Cardiac septum (tissue), 1 donor: ENCODE measurements around the gene CRYL1. TPM values are rescaled to one million over a fixed set of nuclear protein-coding genes. Genes with fewer than 3 reads are reported as not detected.

Experiments used
- DNase-seq: peaks from one replicate; pipeline ENCODE4 v3.0.0-alpha.2; 2020; ENCODE audit warnings: low spot score
- intact Hi-C: fragments of 100-400 bp; cut with DNase I; formaldehyde crosslinking; loops from one replicate; pipeline ENCODE4 v1.14.0; 2022
- total RNA-seq: library from RNA; stranded (reverse); fragmentation: NEBNext Ultra II Directional; extraction: Animal tissue kit (Norgen Biotek cat#: 25700); gene quantifications from one replicate; pipeline ENCODE4 v1.2.1, GENCODE V29; 2021
- donor health status: DM: no; HTN: no; CAD: no.

Gene CRYL1
- total RNA-seq, 1 donor from 2014 or later, result 20.6 TPM

DNA sequence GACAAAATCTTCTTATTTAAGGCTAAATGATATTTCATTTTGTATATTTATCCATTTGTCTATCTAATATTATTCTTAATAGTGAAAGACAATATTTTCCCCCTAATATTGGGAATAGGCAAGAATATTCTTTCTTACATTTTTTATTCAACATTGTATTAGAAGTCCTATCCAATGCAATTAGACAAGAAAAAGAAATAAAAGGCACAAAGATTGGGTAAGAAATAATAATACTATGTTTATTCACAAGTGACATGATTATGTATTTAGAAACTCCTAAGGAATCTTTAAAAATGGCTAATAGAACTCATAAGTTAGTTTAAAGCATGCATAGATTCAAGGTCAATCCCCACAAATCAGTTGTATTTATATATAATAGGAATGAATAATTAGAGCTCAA lies 11.3 kb upstream of the CRYL1 start:
- intact Hi-C loops, result no loop called here
- no peak for DNase-seq

DNA sequence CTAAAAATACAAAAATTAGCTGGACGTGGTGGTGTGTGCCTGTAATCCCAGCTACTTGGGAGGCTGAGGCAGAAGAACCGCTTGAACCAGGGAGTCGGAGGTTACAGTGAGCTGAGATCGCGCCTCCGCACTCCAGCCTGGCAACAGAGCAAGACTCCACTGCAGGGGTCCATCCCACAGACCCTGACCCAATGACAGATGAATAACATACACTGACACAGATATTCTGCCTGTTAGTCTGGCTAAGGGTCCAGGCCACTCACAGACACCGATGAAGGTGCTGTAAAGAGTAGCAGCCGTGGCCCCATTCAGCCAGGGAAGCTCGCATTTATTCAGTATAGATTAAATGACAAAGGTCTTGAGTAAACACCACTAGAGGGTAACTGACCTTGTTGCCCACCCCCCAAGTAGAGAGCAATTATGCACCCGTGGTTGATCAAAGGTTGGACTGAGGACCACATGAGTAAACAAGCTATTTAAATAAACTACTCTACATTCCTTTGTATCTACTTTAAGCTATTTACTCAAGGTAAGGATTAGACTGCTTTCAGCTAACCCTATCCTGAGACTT lies 8.5 kb upstream of the CRYL1 start:
- no peak for DNase-seq
- intact Hi-C loops, result no loop called here

DNA sequence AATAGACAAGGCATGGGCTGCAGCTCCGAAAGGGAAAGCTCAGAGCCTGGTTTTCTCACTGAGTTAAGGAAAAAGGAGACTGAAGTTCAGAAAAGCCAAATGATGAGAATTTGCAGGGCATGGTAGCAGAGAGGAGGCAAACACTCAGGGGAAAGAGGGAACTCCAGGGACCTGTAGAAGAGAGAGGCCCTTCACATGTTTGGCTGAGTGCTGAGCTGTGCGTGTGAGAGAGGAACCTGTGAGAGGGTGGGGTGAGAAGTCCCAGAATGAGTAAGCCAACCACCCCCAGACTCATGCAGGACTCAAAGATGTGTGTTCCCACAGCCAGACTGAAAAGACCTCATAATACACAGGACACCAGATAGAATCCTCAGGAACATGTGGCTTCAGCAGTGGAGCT lies 2.8 kb upstream of the CRYL1 start:
- no peak for DNase-seq
- intact Hi-C loops, result loop anchor here (5.0 to 10.0 kb wide), 2 partner anchors 174 to 286 kb away; partner anchors contain the start of gene IL17D

DNA sequence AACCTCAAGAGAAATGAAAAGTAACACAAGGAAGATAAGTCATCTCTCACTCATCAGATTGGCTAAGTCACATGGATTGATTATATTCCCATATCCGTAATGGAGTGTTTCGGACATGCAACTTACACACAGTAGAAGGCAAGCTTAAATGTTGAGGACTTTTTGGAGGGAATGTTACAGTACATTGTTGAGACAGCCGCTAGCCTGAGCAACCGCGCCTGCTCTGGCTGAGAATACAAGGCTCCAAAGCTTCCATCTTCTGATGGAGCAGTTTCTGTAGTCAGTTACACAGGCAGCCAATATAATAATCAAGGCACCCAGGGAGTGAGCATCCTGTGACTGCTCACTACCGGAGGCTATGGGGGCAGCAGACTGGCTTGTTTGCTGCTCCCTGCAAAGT lies 1.0 kb upstream of the CRYL1 start:
- no peak for DNase-seq
- intact Hi-C loops, result loop anchor here (5.0 to 10.0 kb wide), 2 partner anchors 176 to 288 kb away; partner anchors contain the start of gene IL17D

DNA sequence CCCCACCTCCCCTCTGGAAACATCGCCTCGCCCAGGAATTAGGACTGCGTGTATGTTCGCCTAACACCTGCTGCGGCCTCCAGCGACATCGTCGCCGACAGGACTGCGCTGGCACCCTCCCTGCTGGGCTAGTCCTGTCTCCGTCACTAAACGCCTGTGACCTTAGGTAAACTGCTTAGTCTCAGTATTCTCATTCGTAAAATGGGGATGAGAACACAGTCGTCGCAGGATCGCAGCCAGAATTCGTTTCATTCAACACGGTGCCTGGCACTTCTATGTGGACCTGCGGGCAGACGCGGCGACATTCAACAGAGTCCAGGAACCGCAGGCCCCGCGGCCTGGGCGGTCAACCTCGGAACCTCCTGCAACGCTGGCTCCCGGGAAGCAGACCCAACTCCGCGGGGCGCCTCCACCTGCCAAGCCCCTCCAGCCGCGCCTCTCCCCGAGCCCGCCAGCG lies 485 bp downstream of the CRYL1 start:
- intact Hi-C loops, result loop anchor here (2.0 to 10.0 kb wide), 3 partner anchors 42 to 290 kb away; partner anchors contain the start of genes IFT88 and IL17D
- peak; percentile 80 for DNase-seq

DNA sequence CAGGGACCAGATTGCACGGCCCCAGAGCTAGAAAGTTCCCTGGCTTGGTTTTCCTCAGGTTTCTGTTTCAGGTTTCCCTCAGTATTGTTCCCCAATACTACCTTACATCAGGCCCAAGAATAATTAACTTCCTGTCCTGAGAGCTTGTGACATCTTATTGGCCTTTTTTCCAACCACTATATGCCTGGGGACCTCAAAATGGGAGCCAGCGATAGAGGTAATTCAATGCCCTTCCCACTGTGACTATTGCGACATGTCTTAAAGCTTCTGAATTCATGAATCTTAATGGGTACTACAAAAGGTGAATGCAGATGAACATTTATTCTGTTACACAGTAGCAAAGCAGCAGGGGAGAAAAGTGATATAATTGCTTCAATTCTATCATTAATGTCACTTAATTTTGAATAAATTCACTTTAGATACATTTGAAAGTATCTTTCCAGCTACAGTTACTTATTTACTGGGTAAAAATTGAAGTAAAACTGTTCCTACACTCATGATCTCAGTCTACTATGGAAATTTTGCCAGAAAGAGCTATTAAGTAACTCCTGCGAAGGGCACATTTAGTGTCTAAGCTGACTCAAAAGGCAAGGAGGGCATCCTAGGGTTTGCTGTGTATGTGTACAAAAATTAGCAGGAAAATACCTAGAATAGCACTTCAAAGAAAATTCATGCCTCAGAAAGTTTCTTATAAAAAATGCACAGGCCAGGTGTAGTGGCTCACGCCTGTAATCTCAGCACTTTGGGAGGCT lies 4.1 kb downstream of the CRYL1 start:
- intact Hi-C loops, result loop anchor here (10.0 kb wide), 1 partner anchor 293 kb away; no protein-coding TSS in a partner anchor
- DNase-seq, result no peak

DNA sequence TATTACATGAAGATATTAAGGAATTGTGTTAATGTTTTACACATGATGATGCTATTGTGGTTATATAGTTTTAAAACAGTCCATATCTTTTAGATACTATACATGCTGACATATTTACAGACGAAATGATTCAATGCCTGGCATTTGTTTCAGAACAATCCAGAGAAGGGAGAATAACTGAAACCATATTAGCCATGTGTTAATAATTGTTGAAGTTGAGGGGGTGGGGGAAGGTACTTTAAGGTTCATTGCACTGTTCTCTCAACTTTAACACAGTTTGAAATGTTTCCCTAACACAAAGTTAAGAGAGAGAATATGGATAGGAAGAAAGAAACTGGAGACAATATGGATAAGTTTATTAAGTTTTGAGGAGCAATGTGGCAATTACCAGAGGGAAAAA lies 5.8 kb downstream of the CRYL1 start:
- DNase-seq, result no peak
- intact Hi-C loops, result loop anchor here (10.0 kb wide), 1 partner anchor 295 kb away; no protein-coding TSS in a partner anchor

DNA sequence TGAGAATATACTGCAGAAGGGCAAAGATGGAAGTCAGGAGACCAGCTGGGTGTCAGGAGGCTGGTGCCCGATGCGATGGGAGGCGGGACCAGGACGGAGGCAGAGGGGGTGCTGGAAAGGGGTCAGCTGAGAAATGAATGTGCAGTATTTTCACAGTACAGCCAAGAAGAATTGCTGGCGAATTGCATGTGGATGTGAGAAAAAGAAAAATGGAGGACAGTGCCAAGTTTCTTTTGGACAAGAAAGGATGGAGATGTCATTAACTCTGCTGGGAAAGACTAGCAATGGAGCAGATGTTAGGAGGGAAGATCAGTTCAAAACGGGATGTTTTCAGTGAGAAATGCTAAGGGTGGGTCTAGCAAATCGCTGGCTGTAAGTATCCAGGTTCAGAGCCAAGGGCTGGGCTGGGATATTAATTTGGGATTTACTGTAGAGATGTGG lies 7.0 kb downstream of the CRYL1 start:
- intact Hi-C loops, result no loop called here
- DNase-seq, result no peak

DNA sequence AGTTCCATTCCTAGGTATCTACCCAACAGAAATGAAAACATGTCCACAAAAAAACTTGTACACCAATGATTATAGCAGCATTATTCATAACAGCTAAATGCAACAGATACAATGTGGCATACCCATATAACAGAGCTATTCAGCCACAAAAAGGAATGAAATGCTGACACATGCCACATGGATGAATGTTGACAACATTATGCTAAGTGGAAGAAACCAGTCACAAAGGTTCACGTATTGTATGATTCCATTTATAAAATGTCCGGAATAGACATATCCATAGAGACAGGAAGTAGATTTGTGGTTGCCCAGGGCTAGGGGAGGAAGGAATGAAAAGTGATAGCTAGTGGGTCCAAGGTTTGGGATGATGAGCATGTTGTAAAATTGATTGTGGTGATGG lies 10.8 kb downstream of the CRYL1 start:
- DNase-seq, result no peak
- intact Hi-C loops, result no loop called here

DNA sequence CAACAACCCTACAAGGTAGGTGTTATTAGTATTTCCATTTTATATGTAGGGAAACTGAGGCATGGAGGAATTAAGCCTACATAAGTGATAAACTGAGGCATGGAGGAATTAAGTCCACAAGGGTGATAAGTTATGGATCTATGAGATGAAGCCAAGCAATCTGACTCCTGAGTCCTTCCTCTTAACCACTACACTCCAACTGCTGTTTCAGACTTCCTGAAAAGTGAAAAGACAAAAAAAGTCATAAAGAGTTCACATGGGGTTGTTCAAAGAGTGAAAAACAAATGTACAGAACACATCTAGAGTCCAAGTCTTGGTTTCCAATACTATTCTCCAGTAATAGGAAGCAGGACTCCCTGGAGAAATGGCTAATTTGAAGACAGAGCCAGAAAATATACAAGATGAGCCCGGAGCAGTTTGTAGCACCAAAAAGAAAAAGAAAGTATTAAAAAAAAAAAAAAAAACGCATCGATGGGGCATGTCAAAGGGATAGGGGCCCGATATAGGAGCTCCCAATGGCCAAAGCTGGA lies 12.1 kb downstream of the CRYL1 start:
- no peak for DNase-seq

DNA sequence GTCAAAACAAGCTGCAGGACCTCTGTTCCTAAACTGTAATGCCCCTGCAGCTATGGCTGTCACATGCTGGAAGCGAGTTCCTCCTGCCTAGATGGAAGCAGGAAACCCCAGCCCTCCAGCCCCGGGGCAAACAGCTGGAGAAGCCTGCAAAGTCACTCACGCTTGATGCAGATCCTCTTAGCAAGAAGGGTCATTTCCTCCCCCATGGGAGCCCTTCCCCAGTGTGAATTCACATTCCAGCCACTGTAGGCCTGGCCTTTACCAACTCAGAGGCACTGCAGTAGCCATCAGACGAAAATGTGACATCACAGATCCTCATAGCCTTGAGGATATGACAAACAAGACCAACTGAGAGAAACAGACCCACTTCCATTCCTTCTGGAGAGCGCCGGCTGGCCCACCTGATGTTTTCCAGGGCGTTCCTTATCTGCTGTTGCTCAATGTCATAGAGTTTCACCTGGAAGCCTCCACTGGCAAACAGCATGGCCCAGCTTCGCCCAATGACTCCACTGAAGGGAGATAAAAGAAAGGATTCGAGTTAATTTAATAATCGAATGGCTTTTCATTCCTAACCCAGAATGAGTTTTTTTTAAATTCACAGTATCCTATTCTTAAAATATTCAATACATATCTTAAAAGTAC lies 13.5 kb downstream of the CRYL1 start:
- intact Hi-C loops, result no loop called here
- DNase-seq, result no peak

More for the DNA sequence above, 12.1 kb downstream of the CRYL1 start:
- intact Hi-C loops, result no loop called here

DNA sequence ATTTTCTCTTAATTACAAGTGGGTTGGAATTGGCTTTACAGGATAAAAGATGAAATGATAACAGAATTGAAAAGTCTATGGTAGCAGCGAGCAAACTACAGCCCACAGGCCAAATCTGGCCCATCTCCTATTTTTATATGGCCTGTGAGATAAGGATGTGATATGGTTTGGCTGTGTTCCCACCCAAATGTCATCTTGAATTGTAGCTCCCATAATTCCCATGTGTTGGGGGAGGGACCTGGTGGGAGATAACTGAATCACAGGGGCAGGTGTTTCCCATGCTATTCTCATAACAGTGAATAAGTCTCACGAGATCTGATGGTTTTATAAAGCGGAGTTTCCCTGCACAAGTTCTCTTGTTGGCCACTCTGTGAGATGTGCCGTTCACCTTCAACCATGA lies 19.0 kb downstream of the CRYL1 start:
- DNase-seq, result no peak
- intact Hi-C loops, result no loop called here

DNA sequence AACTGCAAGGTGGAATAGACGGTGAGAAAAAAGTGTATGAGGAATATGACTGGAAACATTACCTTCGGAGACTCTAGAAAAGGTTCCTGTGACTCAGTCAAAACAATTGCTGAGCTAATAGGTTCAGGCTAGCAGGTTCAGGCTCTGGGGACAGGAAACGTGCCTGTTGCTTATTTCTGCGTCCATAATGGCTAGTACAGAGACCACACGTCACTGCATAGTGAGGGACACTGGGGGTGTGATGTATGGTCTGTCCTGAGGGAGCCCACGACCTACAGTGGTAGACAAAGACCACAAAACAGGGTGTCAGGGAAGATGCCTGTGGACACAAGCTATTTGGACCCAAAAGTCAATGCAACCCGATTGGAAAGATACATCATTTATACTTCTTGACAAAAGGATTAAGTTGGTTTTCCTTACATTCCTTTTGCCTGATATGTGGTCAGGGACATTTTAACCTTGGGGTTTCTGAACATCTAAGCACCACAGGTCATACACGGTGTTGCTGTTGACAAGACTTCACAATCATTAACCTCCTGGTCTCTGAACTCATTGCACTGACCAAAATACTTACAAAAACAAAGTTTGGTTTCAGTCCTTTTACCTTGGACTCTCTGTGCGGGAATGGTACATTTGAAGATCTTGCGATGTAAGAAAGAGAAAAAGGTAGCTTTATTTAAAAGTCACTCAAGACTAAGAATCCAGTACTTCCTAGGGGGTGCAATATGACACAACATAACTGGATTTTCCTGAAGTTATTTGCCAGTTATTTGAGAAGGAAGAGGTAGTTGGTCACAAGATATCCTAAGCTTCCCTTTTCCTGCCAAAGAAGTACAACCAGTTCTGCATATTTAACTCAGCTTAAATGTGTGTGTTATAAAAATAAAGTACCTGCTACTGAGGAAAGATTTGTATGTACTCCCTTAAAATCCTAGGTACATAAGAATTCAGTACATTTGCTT lies 20.0 kb downstream of the CRYL1 start:
- intact Hi-C loops, result no loop called here
- no peak for DNase-seq

DNA sequence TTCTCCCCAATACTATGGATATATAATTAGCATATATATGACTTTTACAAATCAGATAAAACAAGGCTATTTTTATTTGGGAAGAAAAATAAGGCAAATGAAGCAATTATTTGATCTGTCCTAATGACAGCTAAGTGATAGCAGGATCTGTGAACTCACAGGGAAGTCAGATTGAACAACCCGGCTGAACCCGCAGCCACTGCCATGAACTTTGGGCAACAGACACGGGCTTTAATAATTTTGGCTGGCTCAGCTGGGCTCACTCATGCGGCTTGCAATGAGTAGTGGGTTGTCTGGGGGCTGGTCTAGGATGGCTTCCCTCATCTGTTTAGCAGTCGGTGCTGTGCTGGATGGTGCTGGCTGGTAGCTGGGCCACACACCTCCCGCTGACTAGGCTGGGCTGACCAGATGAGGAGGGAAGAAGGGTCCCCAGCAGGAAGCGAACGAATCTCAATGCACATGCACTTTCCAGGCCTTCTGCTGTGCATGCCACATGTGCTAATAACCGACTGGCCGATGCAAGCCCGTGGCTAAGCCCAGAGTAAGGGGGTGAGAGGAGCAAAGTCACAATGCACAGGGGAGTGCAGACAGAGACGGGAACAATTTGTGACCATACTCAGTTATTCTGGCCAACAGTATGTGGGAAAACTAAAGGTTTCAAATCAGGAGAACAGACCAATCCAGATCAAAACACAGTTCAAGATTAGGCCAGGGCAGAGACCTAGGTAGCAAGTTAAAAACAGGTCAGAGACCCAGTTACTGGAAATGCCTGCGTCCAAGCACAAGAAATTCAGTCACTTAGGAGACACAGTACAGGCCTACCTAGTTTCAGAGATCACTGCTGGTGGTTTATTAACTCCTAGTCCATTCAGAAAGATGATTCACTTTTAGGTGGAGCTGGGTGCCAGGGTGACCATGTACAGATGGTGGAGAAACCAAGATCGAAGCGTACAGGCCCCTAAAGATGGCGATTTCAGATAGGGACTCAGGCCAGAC lies 22.3 kb downstream of the CRYL1 start:
- intact Hi-C loops, result no loop called here

DNA sequence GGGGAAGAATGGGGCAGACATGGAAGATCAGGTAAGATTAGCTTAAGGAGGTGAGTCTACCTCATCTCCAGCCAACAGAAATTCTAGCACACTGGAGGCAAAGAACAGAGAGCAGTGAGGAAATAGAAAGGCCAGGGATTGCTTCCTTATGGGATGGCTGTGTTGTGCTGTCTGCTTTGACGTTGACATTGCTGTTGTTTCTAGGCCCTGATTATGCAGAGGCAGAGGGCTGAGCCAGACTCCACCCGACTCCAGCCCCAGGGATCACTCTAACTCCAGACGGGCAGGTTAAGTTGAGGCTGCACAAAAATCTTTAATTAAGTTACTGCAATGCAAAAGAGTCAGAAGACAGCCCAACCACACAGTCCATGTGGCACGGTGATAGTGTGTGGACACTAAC lies 24.1 kb downstream of the CRYL1 start:
- intact Hi-C loops, result no loop called here
- no peak for DNase-seq

More for the DNA sequence above, 22.3 kb downstream of the CRYL1 start:
- no peak for DNase-seq

DNA sequence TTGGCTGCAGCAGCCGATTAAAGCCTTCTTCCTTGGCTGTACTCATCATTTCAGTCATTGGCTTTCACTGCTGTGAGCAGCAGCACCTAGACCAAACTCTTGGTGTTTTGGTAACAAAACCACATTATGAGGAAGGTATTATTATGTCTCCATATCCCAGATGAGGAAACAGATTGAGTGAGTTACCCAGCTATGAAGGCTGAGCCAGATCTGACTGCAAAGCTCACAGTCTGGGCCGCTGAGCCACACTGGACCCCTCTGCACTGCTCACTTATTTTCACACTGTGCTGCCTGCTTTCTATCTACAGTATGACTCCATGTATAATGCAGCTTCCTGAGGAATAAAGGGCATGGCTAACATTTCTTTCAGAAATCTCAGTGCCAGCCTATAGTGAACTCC lies 24.5 kb downstream of the CRYL1 start:
- no peak for DNase-seq
- intact Hi-C loops, result no loop called here

DNA sequence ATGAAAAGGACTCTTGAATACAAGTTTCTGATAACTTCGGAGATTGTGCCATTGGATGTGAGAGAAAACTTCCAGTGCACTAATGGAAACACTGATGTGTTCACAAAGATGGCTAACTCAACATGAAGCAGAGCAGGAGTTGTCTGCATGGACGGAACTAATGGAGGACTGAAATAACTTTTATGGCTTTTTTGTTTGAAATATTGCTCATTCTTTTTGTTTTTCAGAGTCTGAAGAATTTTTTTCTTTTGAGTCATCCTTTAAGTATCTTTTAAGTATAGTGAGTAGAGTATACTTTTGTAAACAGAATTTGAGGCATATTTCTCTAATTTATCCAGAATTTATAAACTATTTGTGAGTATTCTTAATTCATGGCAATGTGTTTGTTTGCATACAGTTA lies 25.7 kb downstream of the CRYL1 start:
- DNase-seq, result no peak
- intact Hi-C loops, result loop anchor here (10.0 kb wide), 1 partner anchor 215 kb away; no protein-coding TSS in a partner anchor

DNA sequence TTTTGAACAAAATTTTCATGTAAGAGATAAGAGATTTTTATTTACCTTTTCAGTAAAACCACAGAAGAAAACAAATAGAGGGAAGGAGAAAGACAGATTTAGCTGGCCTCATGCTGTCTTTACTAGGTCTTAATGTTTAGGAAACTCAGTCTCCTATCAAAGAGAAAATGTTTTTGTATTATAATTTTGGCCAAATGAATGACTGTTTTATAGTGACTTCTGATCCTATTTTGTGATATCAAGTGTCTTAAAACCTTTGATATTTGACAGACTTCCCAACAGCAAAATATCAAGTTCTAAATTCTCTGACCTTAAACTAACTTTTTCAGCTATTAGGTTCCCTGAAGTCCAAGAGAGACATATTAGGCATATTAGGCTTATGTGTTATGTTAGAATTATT lies 27.0 kb downstream of the CRYL1 start:
- intact Hi-C loops, result loop anchor here (10.0 kb wide), 1 partner anchor 216 kb away; no protein-coding TSS in a partner anchor
- no peak for DNase-seq
